Prostate gland (tissue), 2 donors: Measurements from ENCODE around the gene SCN1B.

Source experiments
- CTCF ChIP-seq, 4 experiments: fragments of 200-600 bp in 2 of 4; fragments of 450-650 bp in 2 of 4; sonication (generic) in 2 of 4; IDR thresholded peaks; 1 replicate in 3 of 4; 2 replicates in 1 of 4; pipeline ENCODE4 v1.5.1; 2016 to 2019; ENCODE audit warnings: antibody characterized with exemption in 4 of 4, mild to moderate bottlenecking in 2 of 4, moderate library complexity in 2 of 4
- POLR2AphosphoS5 ChIP-seq: sonication (generic); formaldehyde crosslinking; IDR thresholded peaks from one replicate; pipeline ENCODE4 v1.6.1; 2017; ENCODE audit warnings: antibody characterized with exemption

GRCh38 chr19:35087393-35087792 is 57.1 kb downstream of the SCN1B start:
- no peak for TF ChIP-seq POLR2AphosphoS5
- TF ChIP-seq CTCF (IDR thresholded peaks at IDR 0.05) = no peak
